ENCODE measurements around the gene EPO. TPM values are rescaled to one million over a fixed set of nuclear protein-coding genes. Genes with fewer than 3 reads are reported as not detected.

EPO gene
- total and polyA plus RNA-seq, 2 donors from 2014 or later: not detected

- Histone ChIP-seq H3K9ac (ENCODE audit: low read length in 3 of 3) (no peak overlapping the region), H3K27me3 (ENCODE audit: control insufficient read depth, insufficient read depth, low read length) (no peaks in the 10 kb centered on the region), H3K9me3 (ENCODE audit: control insufficient read depth in 2 of 3, insufficient read depth in 1 of 3, low read length in 3 of 3) (no peaks in the 10 kb centered on the region), H3K36me3 (ENCODE audit: control insufficient read depth in 2 of 3, insufficient read depth in 3 of 3, low read length in 3 of 3) (no peaks in the 10 kb centered on the region), H3K4me3 (ENCODE audit: low read length in 3 of 3) (no peak overlapping the region), H3K4me1 (ENCODE audit: control insufficient read depth in 2 of 3, insufficient read depth in 2 of 3, low read depth in 1 of 3, low read length in 3 of 3) (no peaks in the 10 kb centered on the region), H3K27ac (ENCODE audit: low read depth in 2 of 2, low read length in 2 of 2) (no peak overlapping the region)
- FAIRE-seq: no peak
- TF ChIP-seq CTCF (IDR thresholded peaks at IDR 0.05; ENCODE audit: borderline replicate concordance, extremely low read depth, insufficient read depth): no peak
- no peak for DNase-seq
- intact Hi-C loops (cut with DNase I): no loop called here
Measured at GRCh38 chr7:100735730-100736129, 15.5 kb downstream of the EPO start.

- TF ChIP-seq CTCF (IDR thresholded peaks at IDR 0.05; ENCODE audit: borderline replicate concordance, extremely low read depth, insufficient read depth): no peak
- Histone ChIP-seq H3K36me3 (ENCODE audit: control insufficient read depth in 2 of 3, insufficient read depth in 3 of 3, low read length in 3 of 3) (no peaks in the 10 kb centered on the region), H3K27ac (ENCODE audit: low read depth in 2 of 2, low read length in 2 of 2) (no peak overlapping the region), H3K4me3 (ENCODE audit: low read length in 3 of 3) (no peak overlapping the region), H3K9ac (ENCODE audit: low read length in 3 of 3) (no peak overlapping the region), H3K4me1 (ENCODE audit: control insufficient read depth in 2 of 3, insufficient read depth in 2 of 3, low read depth in 1 of 3, low read length in 3 of 3) (no peaks in the 10 kb centered on the region), H3K27me3 (ENCODE audit: control insufficient read depth, insufficient read depth, low read length) (no peaks in the 10 kb centered on the region), H3K9me3 (ENCODE audit: control insufficient read depth in 2 of 3, insufficient read depth in 1 of 3, low read length in 3 of 3) (no peaks in the 10 kb centered on the region)
- FAIRE-seq (no peak), DNase-seq (no peak)
- intact Hi-C loops (cut with DNase I): no loop called here
Measured at GRCh38 chr7:100736671-100737070, 16.4 kb downstream of the EPO start.

GRCh38 chr7:100739934-100740333, 19.7 kb downstream of the EPO start:
- no peaks in the 10 kb centered on the region for H3K4me1 ChIP-seq (ENCODE audit: control insufficient read depth in 2 of 3, insufficient read depth in 2 of 3, low read depth in 1 of 3, low read length in 3 of 3)
- no peak overlapping the region for H3K27ac ChIP-seq (ENCODE audit: low read depth in 2 of 2, low read length in 2 of 2)
- no peak for TF ChIP-seq CTCF (IDR thresholded peaks at IDR 0.05; ENCODE audit: borderline replicate concordance, extremely low read depth, insufficient read depth)
- H3K27me3 ChIP-seq (ENCODE audit: control insufficient read depth, insufficient read depth, low read length): no peaks in the 10 kb centered on the region
- intact Hi-C loops (cut with DNase I): no loop called here
- no peak overlapping the region for H3K4me3 ChIP-seq (ENCODE audit: low read length in 3 of 3)
- H3K9me3 ChIP-seq (ENCODE audit: control insufficient read depth in 2 of 3, insufficient read depth in 1 of 3, low read length in 3 of 3): no peaks in the 10 kb centered on the region
- no peaks in the 10 kb centered on the region for H3K36me3 ChIP-seq (ENCODE audit: control insufficient read depth in 2 of 3, insufficient read depth in 3 of 3, low read length in 3 of 3)
- no peak for FAIRE-seq
- no peak for DNase-seq
- H3K9ac ChIP-seq (ENCODE audit: low read length in 3 of 3): no peak overlapping the region

- Histone ChIP-seq H3K4me3 (ENCODE audit: low read length in 3 of 3) (no peak overlapping the region), H3K9me3 (ENCODE audit: control insufficient read depth in 2 of 3, insufficient read depth in 1 of 3, low read length in 3 of 3) (no peaks in the 10 kb centered on the region), H3K27ac (ENCODE audit: low read depth in 2 of 2, low read length in 2 of 2) (no peak overlapping the region), H3K27me3 (ENCODE audit: control insufficient read depth, insufficient read depth, low read length) (no peaks in the 10 kb centered on the region), H3K36me3 (ENCODE audit: control insufficient read depth in 2 of 3, insufficient read depth in 3 of 3, low read length in 3 of 3) (no peaks in the 10 kb centered on the region), H3K9ac (ENCODE audit: low read length in 3 of 3) (no peak overlapping the region), H3K4me1 (ENCODE audit: control insufficient read depth in 2 of 3, insufficient read depth in 2 of 3, low read depth in 1 of 3, low read length in 3 of 3) (no peaks in the 10 kb centered on the region)
- TF ChIP-seq CTCF (IDR thresholded peaks at IDR 0.05; ENCODE audit: borderline replicate concordance, extremely low read depth, insufficient read depth): no peak
- FAIRE-seq (no peak), DNase-seq (no peak)
- intact Hi-C loops (cut with DNase I): no loop called here
Measured at GRCh38 chr7:100744605-100745004, 24.3 kb downstream of the EPO start.

All from kidney (tissue), 14 donors.